ENCODE measurements around the gene RGS16.
A peak's percentile ranks its signal among the peaks of the same experiment; 100 is the strongest.
"Not testable (repeated sequence)": the region's sequence is repeated elsewhere in the genome, so short reads cannot be mapped to it uniquely, and the experiment has no call there.

Gene RGS16, protein sequence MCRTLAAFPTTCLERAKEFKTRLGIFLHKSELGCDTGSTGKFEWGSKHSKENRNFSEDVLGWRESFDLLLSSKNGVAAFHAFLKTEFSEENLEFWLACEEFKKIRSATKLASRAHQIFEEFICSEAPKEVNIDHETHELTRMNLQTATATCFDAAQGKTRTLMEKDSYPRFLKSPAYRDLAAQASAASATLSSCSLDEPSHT

DNA sequence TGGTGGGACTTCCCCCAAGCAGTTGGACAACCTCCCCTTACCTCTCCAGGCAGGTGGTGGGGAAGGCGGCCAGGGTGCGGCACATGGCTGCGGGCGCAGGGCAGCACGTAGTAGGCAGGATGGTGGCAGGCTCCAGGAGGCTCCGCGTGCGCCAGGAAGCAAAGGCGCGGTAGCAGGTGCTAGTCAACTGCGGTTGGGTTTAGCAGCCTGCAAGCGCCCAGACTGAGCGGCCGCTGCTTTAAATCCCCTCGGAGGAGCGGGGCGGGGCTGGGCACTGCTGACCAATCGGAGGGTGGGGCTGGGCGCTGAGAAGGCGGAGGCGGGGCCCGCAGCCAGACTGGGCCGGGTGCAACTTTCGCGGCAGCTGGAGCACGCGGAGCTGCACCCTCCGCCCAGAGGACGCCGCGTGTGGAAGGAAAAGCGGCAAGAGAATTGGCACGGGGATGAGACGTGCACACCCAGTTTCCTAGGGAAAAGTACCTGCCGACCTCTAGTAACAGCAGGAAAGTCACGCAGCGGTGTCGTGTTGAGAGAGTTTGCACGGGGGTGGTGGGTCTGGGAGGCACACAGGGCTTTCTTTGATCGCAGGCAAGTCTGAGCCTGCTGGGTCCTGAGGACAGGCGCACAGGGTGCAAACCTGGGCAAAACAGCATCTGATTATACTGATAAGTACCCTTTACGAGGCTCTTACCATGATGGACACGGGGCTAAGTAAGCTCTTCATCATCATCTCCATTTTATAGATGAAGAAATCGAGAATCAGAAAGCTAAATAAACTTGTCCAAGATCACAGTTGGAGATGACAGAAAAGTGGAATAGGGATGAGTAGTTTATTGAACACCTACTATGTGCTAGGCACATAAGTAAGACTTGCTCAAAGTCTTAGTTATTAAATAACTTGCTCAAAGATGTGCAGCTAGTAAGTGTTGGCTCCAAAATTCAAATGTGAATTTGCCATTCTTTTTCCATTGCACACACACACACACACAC lies at the start of gene RGS16:
Gene RGS16, minus strand, starts transcription at position 215 of the 990 bp plus-strand sequence. Its CDS starts 130 bp downstream, at position 85.
- peak; percentile 83 for DNase-seq (ENCODE audit: low spot score)

DNA sequence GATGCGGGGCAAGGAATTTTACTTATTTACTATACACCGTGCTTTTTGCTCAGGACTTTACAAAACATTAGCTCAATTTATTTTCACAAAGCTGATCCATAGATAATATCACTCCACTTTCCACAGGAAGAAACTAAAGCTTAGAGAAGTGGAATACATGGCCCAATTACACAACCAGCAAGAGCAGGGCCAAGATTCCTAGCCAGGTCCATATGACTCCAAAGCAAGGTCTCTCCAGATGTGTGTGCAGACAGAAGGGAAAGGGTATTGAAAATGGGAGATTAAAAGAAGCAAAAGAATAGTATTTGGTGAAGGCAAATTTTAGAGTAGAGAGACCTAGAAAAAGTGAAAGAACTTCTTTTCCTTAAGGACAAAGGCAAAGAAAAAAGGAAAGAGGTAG lies 49.8 kb upstream of the RGS16 start:
- DNase-seq (ENCODE audit: low spot score): no peak

DNA sequence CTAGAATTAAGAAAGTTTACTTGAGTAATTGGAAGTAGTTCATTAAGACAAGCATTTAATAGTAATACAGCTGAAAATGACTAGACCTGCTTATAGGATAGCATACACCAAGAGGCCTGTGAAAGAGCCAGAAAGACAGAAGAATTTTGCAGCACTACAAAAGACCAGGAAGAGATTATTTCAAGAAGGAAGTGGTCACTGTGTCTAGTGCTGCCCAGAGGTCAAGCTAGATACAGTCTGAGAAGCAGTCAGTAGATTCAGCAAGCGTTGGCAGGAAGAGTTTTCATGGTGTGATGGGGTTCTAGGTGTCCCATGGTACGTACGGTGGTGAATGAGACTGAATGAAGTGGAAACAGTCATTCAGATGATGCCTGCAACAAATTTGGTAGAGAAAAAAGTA lies 48.7 kb upstream of the RGS16 start:
- DNase-seq (ENCODE audit: low spot score): no peak

DNA sequence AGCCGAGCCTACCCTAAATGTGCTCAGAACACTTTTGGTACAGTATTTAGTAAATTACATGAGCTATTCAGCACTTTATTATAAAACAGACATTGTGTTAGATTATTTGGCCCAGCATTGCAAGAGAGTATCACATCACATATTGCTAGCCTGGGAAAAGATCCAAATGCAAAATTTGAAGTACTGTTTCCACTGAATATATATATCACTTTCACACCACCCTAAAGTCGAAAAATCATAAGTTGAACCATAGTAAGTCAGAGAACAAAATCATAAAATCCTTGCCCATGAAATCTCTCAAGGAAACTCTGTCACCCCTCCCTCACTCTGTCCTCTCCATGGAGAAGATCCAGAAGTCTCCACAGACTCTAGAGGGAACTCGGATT lies 47.1 kb upstream of the RGS16 start:
- no peak for DNase-seq (ENCODE audit: low spot score)

DNA sequence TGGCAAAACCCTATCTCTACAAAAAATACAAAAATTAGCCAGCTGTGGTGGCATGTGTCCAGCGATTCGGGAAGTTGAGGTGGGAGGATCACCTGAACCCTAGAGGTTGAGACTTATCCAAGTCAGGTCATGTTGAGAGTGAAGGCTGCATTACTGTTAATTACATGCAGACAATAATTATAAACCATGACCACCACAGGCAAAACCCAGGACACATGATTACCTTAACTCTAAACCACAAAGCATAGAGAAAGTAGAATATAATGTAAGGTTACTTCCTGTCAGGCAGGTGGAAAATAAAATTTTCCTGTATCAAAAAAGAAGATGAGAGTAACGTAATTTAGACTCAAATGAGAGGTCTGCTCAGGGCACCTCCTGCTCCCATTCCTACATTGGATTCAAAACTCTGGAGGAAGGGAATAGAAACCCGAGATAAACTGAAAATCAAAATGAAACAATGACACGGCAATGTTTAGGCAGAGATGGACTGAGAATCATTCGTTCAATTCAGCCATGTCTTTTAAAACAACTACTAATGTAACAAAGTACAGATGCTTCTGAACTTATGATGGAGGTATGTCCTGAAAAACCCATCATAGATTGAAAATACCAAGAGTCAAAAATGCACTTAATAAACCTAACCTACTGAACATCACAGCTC lies 46.6 kb upstream of the RGS16 start:
- DNase-seq (ENCODE audit: low spot score): no peak

DNA sequence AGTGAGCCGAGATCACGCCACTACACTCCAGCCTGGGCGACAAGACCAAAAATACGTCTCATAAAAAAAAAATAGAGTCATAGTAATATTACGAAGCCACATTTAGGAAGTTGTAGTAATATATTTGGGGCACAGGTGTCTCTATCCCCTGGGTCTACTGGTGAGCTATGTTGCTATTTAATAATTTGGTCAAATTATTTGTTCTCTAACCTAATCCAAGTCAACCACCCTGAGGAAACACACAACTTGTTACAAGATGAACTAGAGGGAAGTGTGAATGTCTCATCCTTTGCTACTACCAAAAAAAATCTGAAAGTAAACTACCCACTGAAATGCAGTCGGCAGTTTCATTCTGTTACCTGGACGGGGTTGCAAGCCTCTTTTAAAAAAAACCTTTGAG lies 44.9 kb upstream of the RGS16 start:
- no peak for DNase-seq (ENCODE audit: low spot score)

DNA sequence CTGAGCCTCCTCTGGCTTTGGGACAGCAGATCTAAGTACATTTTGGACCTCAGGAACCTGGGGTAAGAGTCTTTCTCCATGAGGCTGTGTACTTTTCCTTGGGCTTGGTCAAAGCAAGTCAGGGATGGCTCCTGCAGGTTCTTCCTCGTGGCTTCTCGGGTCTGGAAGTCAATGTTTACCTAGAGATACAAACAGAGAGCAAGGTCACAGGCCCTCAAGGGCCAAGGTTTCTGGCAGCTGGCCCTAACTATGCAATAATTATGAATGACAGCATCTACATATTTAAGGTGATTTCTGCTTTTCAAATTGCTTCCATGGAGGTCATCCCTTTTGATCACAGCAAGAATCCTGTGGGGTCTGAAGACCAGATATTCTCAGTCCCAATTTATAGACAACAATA lies 42.5 kb upstream of the RGS16 start:
- no peak for DNase-seq (ENCODE audit: low spot score)

DNA sequence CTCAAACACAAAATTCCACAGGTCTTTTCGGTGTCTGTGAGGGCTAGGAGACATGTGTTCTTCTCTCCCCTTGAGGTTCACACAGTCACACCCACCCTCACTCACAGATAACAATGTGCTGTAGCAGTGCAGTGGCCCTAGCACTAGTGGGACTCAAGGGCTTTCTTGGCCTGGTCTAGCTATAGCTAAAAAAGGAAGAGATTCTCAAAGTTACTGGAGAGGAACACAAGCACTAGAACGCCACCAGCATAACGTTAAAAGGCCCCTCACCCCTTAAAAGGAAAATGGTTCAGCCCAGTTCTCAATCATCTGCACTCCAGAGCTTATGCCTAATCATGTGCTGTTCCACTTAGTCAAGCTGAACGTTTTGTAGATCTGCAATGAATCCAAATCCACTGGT lies 40.7 kb upstream of the RGS16 start:
- DNase-seq (ENCODE audit: low spot score): no peak

GRCh38 chr1:182643699-182644098 lies 39.5 kb upstream of the RGS16 start:
- no peak for DNase-seq (ENCODE audit: low spot score)

DNA sequence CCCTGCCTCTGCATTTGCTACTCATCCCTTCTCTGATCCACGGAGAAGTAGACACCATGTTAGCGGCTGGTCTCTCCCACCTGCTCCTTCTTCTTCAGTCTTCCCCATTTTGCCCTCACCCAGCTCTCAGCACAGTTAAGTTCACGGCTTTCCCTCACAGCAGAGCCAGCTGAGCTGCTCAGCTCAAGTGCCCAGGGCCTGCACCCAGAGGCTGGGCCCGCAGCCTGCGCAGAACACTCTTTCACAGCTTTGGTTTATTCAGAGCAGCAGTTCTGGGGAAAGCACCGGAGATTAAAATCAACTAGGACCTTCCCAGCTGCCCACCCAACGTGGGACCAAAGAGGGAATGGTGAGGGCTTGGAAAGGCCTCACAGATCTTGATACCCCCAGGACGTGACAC lies 38.3 kb upstream of the RGS16 start:
- no peak for DNase-seq (ENCODE audit: low spot score)

GRCh38 chr1:182641561-182641960 lies 37.4 kb upstream of the RGS16 start:
- DNase-seq (ENCODE audit: low spot score): no peak

DNA sequence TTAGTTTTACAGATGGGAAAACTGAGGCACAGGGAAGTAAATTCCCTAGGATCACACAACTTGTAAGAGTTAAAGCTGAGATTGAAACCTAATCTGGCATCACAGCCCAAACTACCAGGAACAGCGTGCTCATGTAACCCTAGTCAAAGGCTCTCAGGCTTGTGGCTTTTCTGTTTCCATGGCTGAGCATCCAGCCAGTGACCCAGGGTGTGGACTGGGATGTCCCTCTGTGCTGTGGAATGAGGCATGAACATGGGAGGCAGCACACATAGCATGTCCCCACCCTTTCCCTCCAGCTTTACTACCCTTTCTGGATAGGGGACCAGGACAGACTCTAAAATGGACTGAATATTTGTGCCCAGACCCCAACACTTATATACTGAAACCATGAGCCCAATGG lies 35.1 kb upstream of the RGS16 start:
- DNase-seq (ENCODE audit: low spot score): no peak

DNA sequence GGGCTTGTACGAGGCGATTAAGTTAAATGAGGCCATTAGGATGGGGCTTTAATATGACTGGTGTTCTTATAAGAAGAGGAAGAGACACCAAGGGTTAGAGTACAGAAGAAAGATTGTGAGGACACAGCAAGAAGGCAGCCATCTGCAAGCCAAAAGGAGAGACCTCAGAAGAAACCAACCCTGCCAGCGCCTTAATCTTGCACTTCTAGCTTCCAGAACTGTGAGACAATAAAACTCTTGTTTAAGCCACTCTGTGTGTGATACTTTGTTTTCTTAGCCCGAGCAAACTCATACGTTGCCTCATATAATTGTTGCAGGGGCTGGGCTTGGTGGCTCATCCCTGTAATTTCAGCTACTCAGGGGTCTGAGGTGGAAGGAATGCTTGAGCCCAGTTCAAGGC lies 33.6 kb upstream of the RGS16 start:
- DNase-seq (ENCODE audit: low spot score): no peak

GRCh38 chr1:182635871-182636270 lies 31.7 kb upstream of the RGS16 start:
- no peak for DNase-seq (ENCODE audit: low spot score)

GRCh38 chr1:182634306-182635072 lies 30.3 kb upstream of the RGS16 start:
- no peak for DNase-seq (ENCODE audit: low spot score)

DNA sequence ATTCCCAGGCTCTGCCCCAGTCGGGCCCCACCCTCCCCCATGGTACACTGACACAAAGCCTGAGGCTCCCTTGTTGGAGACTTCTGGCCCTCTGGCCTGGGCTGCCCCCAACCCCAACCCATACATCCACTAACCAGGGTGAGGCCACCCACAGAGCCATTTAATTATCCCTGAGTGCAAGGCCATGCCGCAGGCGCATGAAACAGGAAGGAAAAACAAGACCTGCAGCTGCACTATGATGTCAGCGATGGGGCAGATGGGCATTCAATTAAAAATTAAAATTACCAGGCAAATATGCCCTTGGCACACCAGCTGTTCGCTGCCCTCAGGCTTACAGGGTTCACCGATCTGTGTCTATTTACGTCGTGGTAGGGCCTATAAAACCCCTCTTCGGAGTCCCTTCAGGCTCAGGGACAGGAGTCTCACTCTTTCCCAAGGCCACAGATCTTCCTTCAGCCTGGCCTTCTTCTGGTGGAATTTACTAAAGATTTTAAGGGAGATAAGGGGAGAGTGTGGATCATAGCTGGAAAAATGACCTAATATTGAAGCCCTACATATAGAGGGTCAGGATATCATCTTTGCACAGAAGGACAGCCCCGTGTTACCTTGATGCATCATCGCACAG lies 29.6 kb upstream of the RGS16 start:
- no peak for DNase-seq (ENCODE audit: low spot score)

- no peak for DNase-seq (ENCODE audit: low spot score)
These were observed 28.8 kb upstream of the RGS16 start for GRCh38 chr1:182633031-182633430.

DNA sequence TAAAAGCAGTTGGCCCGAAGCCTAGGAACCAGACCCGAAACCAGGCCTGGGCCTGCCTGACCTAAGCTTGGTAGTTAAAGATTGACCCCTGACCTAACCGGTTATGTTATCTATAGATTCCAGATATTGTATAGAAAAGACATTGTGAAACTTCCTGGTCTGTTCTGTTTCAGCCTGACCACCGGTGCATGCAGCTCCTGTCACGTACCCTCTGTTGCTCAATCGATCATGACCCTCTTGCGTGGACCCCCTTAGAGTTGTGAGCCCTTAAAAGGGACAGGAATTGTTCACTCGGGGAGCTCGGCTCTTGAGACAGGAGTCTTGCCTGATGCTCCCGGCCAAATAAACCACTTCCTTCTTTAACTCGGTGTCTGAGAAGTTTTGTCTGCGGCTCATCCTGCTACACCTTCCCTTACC lies 28.3 kb upstream of the RGS16 start:
- DNase-seq (ENCODE audit: low spot score): not testable (repeated sequence)

- DNase-seq (ENCODE audit: low spot score): no peak
These were observed 27.8 kb upstream of the RGS16 start for GRCh38 chr1:182631954-182632353.

DNA sequence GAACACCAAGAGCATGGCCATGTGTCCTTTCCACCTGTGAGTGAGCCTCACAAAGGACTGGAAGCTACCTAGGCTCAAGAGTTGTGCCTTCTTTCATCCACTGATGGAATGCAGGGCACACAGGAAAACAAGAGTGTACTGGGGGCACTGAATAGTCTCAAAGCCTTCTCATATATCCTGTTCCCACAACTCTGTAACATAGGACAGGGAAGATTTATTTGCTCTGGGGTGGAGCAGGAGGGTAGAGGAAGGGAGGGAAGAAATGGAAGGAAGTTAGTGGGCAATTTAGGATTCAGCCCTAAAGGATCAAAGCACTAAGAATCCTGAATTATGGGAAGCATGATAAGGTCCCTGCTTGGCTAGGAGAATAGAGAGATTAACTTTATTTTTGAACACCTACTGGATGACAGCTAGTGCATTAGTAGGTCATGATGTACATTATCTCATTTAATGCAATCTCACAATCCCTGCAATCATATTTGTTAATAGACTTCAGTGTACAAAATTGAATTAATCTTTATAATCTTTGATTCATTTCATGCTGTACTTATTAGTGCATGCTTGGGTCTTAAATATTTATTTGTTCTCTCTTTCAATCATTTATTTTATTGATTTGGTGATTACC lies 27.0 kb upstream of the RGS16 start:
- no peak for DNase-seq (ENCODE audit: low spot score)

- DNase-seq (ENCODE audit: low spot score): no peak
These were observed 26.4 kb upstream of the RGS16 start for GRCh38 chr1:182630586-182630985.
